Subcutaneous adipose tissue (tissue), 4 donors: ENCODE data around the gene HRNR. TPM values are rescaled to one million over a fixed set of nuclear protein-coding genes. Genes with fewer than 3 reads are reported as not detected.

ENCODE experiments used
- total RNA-seq, 4 donors: library from RNA; depleted of rRNA; stranded (reverse); fragments of >200 nt; gene quantifications; one replicate each; pipeline ENCODE4 v1.1.0, GENCODE V29; 2016
- TF ChIP-seq, protein P1 (sequence below): fragments of 450-650 bp; IDR thresholded peaks from one replicate; pipeline ENCODE4 v1.5.1; 2016; ENCODE audit warnings: low read depth, mild to moderate bottlenecking, control low read depth, antibody characterized with exemption, moderate library complexity

HRNR gene
- total RNA-seq, 4 donors from 2014 or later = not detected

GRCh38 chr1:152227310-152227928, 3.4 kb upstream of the HRNR start:
- TF ChIP-seq, protein P1, sequence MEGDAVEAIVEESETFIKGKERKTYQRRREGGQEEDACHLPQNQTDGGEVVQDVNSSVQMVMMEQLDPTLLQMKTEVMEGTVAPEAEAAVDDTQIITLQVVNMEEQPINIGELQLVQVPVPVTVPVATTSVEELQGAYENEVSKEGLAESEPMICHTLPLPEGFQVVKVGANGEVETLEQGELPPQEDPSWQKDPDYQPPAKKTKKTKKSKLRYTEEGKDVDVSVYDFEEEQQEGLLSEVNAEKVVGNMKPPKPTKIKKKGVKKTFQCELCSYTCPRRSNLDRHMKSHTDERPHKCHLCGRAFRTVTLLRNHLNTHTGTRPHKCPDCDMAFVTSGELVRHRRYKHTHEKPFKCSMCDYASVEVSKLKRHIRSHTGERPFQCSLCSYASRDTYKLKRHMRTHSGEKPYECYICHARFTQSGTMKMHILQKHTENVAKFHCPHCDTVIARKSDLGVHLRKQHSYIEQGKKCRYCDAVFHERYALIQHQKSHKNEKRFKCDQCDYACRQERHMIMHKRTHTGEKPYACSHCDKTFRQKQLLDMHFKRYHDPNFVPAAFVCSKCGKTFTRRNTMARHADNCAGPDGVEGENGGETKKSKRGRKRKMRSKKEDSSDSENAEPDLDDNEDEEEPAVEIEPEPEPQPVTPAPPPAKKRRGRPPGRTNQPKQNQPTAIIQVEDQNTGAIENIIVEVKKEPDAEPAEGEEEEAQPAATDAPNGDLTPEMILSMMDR = no peak

GRCh38 chr1:152225678-152226077, 1.7 kb upstream of the HRNR start:
- TF ChIP-seq, protein P1 = no peak

DNA sequence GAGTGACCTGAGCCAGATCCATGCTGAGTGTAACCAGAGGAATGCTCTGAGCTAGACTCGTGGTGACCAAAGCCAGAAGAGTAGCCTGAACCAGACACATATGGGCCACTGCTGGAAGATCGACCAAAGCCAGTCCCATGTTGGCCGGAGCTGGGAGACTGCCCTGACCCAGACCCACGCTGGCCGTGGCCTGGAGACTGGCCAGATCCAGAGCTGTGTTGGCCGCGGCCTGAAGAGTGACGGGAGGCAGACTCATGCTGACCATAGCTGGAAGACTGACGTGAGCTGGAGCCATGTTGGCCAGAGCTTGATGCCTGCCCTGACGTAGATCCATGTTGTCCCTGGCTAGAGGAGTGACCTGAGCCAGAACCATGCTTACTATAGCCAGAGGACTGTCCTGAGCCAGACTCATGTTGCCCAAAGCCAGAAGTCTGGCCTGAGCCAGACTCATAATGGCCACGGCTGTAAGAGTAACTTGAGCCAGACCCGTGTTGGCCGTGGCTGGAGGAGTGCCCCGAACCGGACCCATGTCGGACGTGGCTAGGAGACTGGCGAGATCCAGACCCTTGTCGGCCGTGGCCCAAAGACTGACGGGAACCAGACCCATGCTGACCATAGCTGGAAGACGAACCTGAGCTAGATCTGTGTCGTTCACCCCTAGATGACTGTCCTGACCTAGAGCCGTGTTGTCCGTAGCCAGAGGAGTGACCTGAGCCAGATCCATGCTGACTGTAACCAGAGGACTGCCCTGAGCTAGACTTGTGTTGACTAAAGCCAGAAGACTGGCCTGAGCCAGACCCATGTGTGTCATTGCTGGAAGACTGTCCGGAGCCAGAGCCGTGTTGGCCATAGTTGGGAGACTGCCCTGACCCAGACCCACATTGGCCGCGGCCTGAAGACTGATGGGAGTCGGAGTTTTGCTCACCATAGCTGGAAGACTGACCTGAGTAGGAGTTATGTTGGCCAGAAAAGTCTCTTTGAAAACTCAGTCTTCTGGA, 3.5 kb downstream of the HRNR start:
- TF ChIP-seq, protein P1 = no peak

- TF ChIP-seq, protein P1 = no peak
These were observed 5.1 kb downstream of the HRNR start for GRCh38 chr1:152218762-152219436.

DNA sequence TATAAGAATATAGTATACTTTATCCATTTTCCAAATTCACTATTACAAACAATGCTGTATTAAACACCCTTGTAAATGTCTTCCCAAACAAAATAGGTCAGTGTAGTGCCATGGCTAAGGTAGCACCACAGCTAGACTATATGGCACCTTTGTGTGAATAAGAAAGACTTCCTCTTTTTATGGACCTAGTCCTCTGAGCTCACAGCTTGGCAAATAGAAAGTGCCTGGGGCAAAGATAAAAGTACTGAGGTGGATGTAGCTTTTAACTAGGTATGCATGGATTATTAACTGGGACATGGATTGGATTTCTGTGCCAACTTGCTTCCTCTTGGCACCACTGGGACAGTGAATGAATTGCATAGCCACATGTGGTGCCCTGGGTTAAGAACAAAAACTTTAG, 25.0 kb downstream of the HRNR start:
- TF ChIP-seq, protein P1 = no peak

DNA sequence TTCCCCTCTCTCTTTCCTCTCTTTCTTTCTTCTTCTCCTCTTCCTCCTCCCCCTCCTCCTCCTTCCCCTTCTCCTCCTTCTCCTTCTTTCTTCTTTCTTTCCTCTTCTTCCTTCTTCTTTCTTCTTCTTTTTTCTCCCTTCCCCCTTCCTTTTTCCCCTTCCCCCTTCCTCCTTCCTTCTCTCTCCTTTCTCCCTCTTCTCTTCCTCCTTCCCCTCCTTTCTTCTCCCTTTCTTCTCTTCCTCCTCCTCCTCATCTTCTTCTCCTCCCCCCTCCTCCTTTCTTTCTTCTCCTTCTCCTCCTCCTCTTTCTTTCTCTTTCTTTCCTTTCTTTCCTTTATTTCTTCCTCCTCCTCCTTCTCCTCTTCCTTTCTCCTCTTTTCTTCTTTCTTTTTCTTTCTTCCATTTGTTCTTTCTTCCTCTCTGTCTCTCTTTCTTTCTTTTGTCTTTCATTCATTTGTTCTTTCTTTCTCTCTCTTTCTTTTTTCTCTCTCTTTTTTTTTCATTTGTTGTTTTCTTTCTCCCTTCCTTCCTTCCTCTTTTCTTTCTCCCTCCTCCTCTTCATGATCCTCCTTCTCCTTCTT, 26.5 kb downstream of the HRNR start:
- TF ChIP-seq, protein P1 = no peak
